ENCODE results near the gene GCFC2. TPM values are rescaled to one million over a fixed set of nuclear protein-coding genes. Genes with fewer than 3 reads are reported as not detected.

GCFC2 gene
- total and polyA plus RNA-seq, 2 of the 13 experiments (the other 11 are each of a cell fraction or from before 2014, with no cell fraction given), result 26.8 to 49.0 TPM

GRCh38 chr2:75646583-75647425 lies 63.9 kb downstream of the GCFC2 start, which contains the start of gene MRPL19 (continued):
- TF ChIP-seq PAXIP1 (CRISPR knock-in tag; conservative IDR thresholded peaks at IDR 0.05) (peak; percentile 44; the same call in 1 of the 2 replicates), PHB2 (IDR thresholded peaks at IDR 0.05; ENCODE audit: partially characterized antibody) (no peak), ZNF674 (CRISPR knock-in tag; IDR thresholded peaks at IDR 0.05; ENCODE audit: low read depth) (peak; percentile 92), NR0B2 (CRISPR knock-in tag; IDR thresholded peaks at IDR 0.05) (peak; percentile 90; the same call in 1 of the 2 replicates), ZNF720 (CRISPR knock-in tag; IDR thresholded peaks at IDR 0.05) (peak; percentile 69), CREM (IDR thresholded peaks at IDR 0.05) (peak; percentile 96), CREM (CRISPR knock-in tag; IDR thresholded peaks at IDR 0.05) (no peak), HNRNPH1 (optimal IDR thresholded peaks at IDR 0.05; ENCODE audit: low read depth, low read length) (no peak), KAT7 (CRISPR knock-in tag; IDR thresholded peaks at IDR 0.05; ENCODE audit: borderline replicate concordance) (peak; percentile 98), MTERF4 (CRISPR knock-in tag; IDR thresholded peaks at IDR 0.05) (peak; percentile 96), TGIF2 (CRISPR knock-in tag; IDR thresholded peaks at IDR 0.05) (peak; percentile 97), TCF12 (IDR thresholded peaks at IDR 0.05) (no peak), TCF12 (CRISPR knock-in tag; IDR thresholded peaks at IDR 0.05) (0 out of 2 replicates have a peak, but pooled peaks have one; percentile 44), REPIN1 (CRISPR knock-in tag; IDR thresholded peaks at IDR 0.05; ENCODE audit: borderline replicate concordance, low read depth) (peak; percentile 61), PBX3 (CRISPR knock-in tag; IDR thresholded peaks at IDR 0.05; ENCODE audit: borderline replicate concordance) (no peak), CSRNP1 (CRISPR knock-in tag; IDR thresholded peaks at IDR 0.05) (no peak; the same call in 1 of the 2 replicates), JUNB (CRISPR knock-in tag; IDR thresholded peaks at IDR 0.05; ENCODE audit: borderline replicate concordance) (no peak; the same call in 1 of the 2 replicates), U2AF1 (optimal IDR thresholded peaks at IDR 0.05; ENCODE audit: low read depth, low read length) (peak; percentile 81), ETS1 (CRISPR knock-in tag; IDR thresholded peaks at IDR 0.05) (0 out of 2 replicates have a peak, but pooled peaks have one; percentile 26), PHF21A (CRISPR knock-in tag; IDR thresholded peaks at IDR 0.05) (no peak; the same call in 1 of the 2 replicates)
